Erythroblast (primary cell): ENCODE data around the gene REEP3.

Source experiments
- GATA1 ChIP-seq: IDR thresholded peaks from 2 replicates; pipeline ENCODE4 v1.6.1; 2011; ENCODE audit warnings: low read depth, mild to moderate bottlenecking, control low read depth, low read length, moderate library complexity
- POLR2A ChIP-seq: IDR thresholded peaks from 2 replicates; pipeline ENCODE4 v1.6.1; 2011; ENCODE audit warnings: mild to moderate bottlenecking, low read length

- no peak for TF ChIP-seq POLR2A
- no peak for TF ChIP-seq GATA1
These were observed 17.8 kb upstream of the REEP3 start for GRCh38 chr10:63503395-63503794.
